Measurements from ENCODE around the gene BTG3. TPM values are rescaled to one million over a fixed set of nuclear protein-coding genes. Genes with fewer than 3 reads are reported as not detected.

Gene BTG3, protein sequence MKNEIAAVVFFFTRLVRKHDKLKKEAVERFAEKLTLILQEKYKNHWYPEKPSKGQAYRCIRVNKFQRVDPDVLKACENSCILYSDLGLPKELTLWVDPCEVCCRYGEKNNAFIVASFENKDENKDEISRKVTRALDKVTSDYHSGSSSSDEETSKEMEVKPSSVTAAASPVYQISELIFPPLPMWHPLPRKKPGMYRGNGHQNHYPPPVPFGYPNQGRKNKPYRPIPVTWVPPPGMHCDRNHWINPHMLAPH
- total RNA-seq = 10 to 100 TPM; 60.6 to 60.9 TPM

DNA sequence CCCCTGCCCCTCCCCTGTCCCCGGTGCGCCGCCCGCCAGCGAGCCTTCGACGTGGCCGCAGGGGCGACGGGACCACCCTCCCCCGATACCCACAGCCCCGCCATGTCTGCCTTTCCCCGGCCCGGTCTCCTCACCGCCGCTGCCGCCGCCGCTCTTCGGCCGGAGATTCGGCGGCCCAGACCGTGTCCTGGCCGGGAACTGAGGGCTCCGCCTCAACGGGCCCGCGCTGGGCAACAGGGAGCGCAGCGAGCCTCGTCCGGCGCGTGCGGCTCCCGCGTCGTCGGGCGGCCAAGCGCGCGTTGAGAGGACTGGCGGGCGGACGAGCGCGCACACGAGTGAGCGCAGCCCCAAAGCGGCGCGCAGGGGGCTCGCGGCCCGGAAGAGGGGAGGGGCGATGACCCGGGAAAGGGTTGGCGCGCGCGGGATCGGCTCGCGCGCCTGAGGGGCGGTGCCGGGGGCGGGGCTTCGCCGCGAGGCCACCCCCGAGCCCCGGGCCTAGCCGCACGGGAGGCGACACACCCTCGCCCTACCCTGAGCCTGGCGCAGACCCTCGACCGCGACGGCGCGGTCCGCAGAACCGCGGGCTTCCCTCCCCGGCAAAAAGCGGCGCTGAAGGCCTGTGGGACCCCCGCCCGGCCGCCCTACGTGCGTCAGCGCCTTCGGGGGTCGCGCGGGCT is at the start of gene BTG3:
TSS of gene BTG3 (minus strand) at position 337 of the 677 bp plus-strand sequence. CDS start 3,757 bp downstream, outside the sequence.

Small RNAs within 50 kb of the gene (small RNA-seq; reads per million reads assigned to genes)
- gene RF00019 = 0 reads per million in 2 donors

Other genes starting within 250 kb of the BTG3 start
- 10 to 100 TPM; 19.3 to 22.0 TPM for gene CXADR, start 99.9 kb downstream of the BTG3 start, total RNA-seq
- gene C21orf91, start 206.5 kb upstream of the BTG3 start, total RNA-seq = 10 to 100 TPM; 25.3 to 41.0 TPM